ENCODE measurements around the gene RIT2.
"Not testable (repeated sequence)": the region's sequence is repeated elsewhere in the genome, so short reads cannot be mapped to it uniquely, and the experiment has no call there.

The RIT2 gene

GRCh38 chr18:42814184-42814583 is 301.3 kb downstream of the RIT2 start:
- TF ChIP-seq CTCF (conservative IDR thresholded peaks at IDR 0.05; ENCODE audit: low read length), result no peak
- DNase-seq (ENCODE audit: low read depth), result no peak
- no peak overlapping the region for H3K4me3 ChIP-seq (ENCODE audit: low read length)

GRCh38 chr18:42813570-42813969 is 301.9 kb downstream of the RIT2 start:
- no peak for TF ChIP-seq CTCF (conservative IDR thresholded peaks at IDR 0.05; ENCODE audit: low read length)
- no peak for DNase-seq (ENCODE audit: low read depth)
- no peak overlapping the region for H3K4me3 ChIP-seq (ENCODE audit: low read length)

GRCh38 chr18:42807887-42808286 is 307.6 kb downstream of the RIT2 start:
- DNase-seq (ENCODE audit: low read depth), result no peak
- no peak for TF ChIP-seq CTCF (conservative IDR thresholded peaks at IDR 0.05; ENCODE audit: low read length)
- no peak overlapping the region for H3K4me3 ChIP-seq (ENCODE audit: low read length)

- DNase-seq (ENCODE audit: low read depth), result peak; percentile 44
- H3K4me3 ChIP-seq (ENCODE audit: low read length), result no peak overlapping the region
- no peak for TF ChIP-seq CTCF (conservative IDR thresholded peaks at IDR 0.05; ENCODE audit: low read length)
These were observed 313.8 kb downstream of the RIT2 start for GRCh38 chr18:42801706-42802105.

GRCh38 chr18:42798606-42799170 is 316.8 kb downstream of the RIT2 start:
- TF ChIP-seq CTCF (conservative IDR thresholded peaks at IDR 0.05; ENCODE audit: low read length), result no peak
- DNase-seq (ENCODE audit: low read depth), result no peak
- H3K4me3 ChIP-seq (ENCODE audit: low read length), result no peak overlapping the region

GRCh38 chr18:42795213-42795789 is 320.2 kb downstream of the RIT2 start:
- DNase-seq (ENCODE audit: low read depth); H3K4me3 ChIP-seq (ENCODE audit: low read length): not testable (repeated sequence)

GRCh38 chr18:42792731-42793130 is 322.8 kb downstream of the RIT2 start:
- no peak for DNase-seq (ENCODE audit: low read depth)
- TF ChIP-seq CTCF (conservative IDR thresholded peaks at IDR 0.05; ENCODE audit: low read length), result no peak
- H3K4me3 ChIP-seq (ENCODE audit: low read length), result no peak overlapping the region

Measured in AG10803 (cell line).